ENCODE data around the gene ZNF516. TPM values are rescaled to one million over a fixed set of nuclear protein-coding genes. Genes with fewer than 3 reads are reported as not detected.

The ZNF516 gene
- total RNA-seq, 1 experiment from 2014 or later: 41.8 TPM

- Histone ChIP-seq H3K36me3 (replicated peaks; ENCODE audit: control insufficient read depth, insufficient read depth, low read length) (no peaks in the 10 kb centered on the region), H3K27me3 (ENCODE audit: control insufficient read depth, insufficient read depth, low read length) (no peaks in the 10 kb centered on the region), H3K4me3 (ENCODE audit: insufficient read depth, low read depth, low read length) (no peak overlapping the region)
- no peak for DNase-seq
Measured at GRCh38 chr18:76429262-76430126, 65.5 kb downstream of the ZNF516 start.

DNA sequence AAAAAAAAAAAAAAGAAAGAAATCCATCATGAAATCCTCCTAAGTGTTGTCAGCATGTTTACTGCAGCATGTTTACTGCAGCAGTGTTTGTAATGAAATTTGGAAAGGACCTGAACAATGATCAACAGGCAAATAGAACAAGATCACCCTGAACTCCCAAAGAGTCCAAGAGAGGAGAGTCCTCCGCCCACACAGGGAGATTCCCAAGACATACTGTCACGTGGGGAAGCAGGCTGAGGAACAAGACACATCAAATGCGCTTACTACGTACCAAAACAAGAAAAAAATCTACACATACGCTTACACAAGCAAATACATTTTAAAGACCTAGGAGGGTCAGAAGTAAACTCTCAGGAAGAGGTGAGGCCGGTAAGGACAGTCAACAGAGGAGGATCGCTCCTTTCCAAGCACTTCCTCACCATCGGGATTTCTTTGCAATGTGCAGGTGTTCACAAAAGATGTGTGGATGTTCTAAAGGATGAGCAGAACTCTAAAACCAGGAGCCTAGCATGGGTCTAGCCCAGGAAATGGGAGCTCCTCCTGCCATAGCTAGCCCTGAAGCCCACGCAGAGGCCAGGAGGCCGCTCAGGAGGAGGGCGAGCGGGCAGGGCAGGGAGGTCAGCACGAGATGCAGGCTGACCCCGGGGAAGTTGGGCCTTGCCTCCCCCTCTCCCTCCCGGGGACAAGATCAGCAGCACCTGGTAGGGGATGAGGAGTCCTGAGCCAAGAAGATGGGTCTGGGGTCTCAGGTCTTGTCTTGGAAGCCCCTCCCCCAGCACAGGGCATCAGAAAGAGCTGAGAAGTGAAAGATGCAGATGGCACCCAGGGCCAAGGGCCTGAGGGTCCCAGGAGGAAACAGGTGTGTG is 66.4 kb downstream of the ZNF516 start:
- Histone ChIP-seq H3K27me3 (ENCODE audit: control insufficient read depth, insufficient read depth, low read length) (no peaks in the 10 kb centered on the region), H3K36me3 (replicated peaks; ENCODE audit: control insufficient read depth, insufficient read depth, low read length) (no peaks in the 10 kb centered on the region), H3K4me3 (ENCODE audit: insufficient read depth, low read depth, low read length) (no peak overlapping the region)
- no peak for DNase-seq

DNA sequence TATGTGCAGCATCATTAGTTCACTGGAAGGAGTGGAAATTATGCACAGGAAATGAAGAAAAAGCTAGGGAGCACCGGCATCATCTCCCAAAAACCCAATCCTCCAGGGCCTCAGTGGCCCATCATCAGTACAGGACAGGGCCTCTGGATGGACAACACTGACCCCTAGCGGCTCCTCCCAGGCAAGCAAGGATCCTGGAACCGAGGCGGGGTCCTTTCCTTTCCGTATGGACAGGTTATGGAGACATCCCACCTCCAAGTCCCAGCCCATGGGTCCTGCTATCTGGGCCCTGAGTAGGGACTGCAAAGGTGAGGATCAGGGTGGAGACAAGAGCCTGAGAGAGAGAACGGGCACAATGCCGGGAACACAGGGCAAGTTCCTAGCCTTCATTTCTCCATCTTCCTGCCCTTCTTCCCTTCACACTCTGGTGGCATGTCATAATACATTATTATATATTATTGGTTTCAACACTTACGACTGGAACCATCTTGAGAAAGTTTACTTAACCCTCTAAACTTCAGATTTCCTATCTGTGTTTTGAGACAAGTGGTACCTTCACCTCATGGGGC is 68.2 kb downstream of the ZNF516 start:
- peak; percentile 91 for DNase-seq
- Histone ChIP-seq H3K4me3 (ENCODE audit: insufficient read depth, low read depth, low read length) (no peak overlapping the region), H3K27me3 (ENCODE audit: control insufficient read depth, insufficient read depth, low read length) (no peaks in the 10 kb centered on the region), H3K36me3 (replicated peaks; ENCODE audit: control insufficient read depth, insufficient read depth, low read length) (no peaks in the 10 kb centered on the region)

DNA sequence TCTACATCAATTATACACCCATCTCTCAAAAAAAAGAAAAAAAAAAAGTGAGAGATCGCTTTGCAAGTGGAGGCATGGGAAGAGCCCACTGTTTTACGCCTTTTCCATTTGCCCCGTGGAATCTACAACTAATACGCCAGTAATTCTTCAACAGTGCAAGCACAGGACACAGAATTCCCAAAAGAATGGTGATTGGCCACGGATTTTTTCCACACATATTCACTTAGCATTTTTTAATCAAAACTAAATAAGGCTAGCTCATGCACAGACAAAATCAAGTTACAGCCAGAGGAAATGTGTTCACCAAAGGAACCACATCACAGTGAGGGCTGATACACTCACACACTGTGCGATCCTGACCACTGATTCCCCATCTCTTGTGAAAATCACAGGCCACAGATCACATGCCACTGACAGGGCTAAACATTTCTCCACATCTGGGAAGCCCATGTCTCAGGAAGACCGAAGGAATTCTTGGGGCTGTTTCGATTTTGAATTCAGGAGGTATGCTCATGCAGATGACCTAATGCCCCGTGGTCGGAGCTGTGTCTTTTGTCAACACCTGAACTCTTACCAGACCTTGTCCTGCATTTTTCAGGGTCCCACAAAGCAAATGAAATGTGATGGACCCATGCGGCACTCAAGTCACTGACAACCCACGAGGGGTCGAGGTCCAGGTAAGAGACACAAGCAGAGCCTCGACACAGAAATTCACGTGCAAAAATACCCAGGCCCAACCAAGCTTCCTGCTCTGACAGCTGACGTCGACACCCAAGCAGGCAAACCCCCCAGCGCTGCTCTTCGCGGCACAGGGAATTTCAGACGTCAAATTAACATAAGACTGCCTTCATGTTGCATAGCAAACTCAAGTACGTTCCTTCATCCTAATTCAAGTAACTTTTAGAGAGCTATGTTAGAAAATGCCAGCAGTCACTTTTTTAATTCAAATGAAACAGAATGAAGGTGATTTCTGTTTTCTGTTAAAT is 69.6 kb downstream of the ZNF516 start:
- Histone ChIP-seq H3K36me3 (replicated peaks; ENCODE audit: control insufficient read depth, insufficient read depth, low read length) (no peaks in the 10 kb centered on the region), H3K27me3 (ENCODE audit: control insufficient read depth, insufficient read depth, low read length) (no peaks in the 10 kb centered on the region), H3K4me3 (ENCODE audit: insufficient read depth, low read depth, low read length) (no peak overlapping the region)
- DNase-seq: peak; percentile 17

DNA sequence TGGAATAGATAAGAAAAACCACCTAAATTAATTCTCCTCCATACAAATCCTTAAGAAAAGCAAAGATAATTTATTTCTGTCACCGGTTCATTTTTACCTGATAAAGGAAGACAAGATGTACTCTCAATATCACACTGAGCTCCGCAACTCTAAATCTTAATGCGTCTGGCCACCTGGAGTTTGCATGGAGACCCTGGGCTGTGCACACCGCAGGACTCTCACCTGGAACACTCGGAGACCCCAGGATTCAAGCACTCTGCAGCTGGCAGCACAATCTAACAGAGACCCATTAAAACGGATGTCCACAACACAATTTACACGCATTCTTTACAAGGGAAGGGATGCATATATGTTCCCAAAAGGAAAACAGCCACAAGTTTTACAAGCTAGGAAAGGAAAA is 72.2 kb downstream of the ZNF516 start:
- H3K36me3 ChIP-seq (replicated peaks; ENCODE audit: control insufficient read depth, insufficient read depth, low read length): no peaks in the 10 kb centered on the region
- no peaks in the 10 kb centered on the region for H3K27me3 ChIP-seq (ENCODE audit: control insufficient read depth, insufficient read depth, low read length)
- DNase-seq: no peak
- no peak overlapping the region for H3K4me3 ChIP-seq (ENCODE audit: insufficient read depth, low read depth, low read length)

DNA sequence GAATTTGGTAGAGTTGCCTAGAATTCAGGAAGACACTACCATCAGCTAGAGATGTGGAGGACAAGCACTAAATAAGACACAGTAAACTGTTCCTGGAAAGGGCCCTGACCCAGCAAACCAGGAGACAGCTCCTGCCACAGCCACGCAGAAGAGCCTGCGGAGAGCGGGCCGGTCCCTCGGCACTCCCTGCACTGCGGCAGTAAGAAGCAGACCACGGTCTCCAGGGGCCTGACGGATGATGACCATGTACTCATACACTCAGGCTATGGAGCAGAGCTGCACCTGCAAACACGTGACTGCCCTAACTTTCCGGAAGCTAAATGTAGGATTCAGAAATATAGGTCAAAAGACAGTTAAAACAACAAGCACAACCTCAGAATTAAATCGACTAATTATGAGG is 72.9 kb downstream of the ZNF516 start:
- Histone ChIP-seq H3K4me3 (ENCODE audit: insufficient read depth, low read depth, low read length) (no peak overlapping the region), H3K36me3 (replicated peaks; ENCODE audit: control insufficient read depth, insufficient read depth, low read length) (no peaks in the 10 kb centered on the region), H3K27me3 (ENCODE audit: control insufficient read depth, insufficient read depth, low read length) (no peaks in the 10 kb centered on the region)
- DNase-seq: no peak

DNA sequence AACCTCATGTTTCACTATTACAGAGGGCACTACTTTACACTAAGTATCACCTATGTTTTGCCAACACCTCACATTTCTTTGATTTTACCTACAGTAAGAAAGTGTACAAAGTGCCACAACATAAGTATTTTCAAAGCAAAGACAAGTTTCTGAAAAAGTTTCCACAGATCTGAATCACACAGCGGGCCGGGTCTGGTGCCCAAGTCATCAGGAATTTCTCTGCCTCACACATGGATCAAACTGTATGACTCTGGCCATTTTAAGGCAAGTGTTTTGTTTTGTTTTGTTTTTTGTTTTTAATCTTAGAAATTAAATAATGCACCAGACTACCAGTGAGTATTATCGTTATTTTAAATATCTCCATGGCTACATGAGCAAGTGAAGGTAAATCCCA is 73.4 kb downstream of the ZNF516 start:
- DNase-seq: no peak
- Histone ChIP-seq H3K27me3 (ENCODE audit: control insufficient read depth, insufficient read depth, low read length) (no peaks in the 10 kb centered on the region), H3K4me3 (ENCODE audit: insufficient read depth, low read depth, low read length) (no peak overlapping the region), H3K36me3 (replicated peaks; ENCODE audit: control insufficient read depth, insufficient read depth, low read length) (no peaks in the 10 kb centered on the region)

DNA sequence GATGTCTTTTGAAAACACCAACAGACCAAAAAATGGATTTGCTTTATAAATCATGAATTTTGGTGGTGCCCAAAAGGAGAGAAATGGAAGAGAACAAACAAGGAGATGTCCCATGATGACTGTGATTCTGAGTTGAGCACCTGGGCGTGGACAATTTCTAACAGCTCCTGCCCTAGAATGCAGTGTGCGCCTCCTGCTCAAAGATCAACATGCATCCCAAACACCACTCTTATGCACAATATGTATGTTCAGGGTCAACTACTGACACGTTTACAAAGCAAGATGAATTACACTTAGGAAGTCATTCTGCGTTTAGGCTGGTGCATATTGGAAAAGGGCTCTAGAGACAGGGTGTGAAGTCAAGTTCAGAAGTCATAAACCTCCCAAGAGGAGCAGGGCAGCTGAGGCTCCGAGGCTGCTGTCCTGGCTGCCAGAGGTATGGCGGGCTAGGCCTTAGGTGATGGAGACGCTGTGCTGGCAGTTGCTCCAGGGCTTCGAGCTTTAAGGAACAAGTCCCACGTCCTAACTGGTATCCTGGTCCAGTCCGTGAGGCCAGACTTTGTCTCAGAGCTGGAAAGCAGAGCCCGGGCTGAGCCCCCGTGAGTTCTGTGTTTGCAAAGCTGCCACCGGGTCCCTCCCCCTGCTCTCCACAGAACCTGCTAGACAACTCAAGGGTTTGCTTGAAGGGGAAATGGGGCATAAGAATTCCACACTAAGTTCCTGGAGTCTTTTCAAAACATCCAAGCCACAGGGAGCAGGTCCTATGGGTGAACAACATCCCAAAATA is 74.0 kb downstream of the ZNF516 start:
- no peaks in the 10 kb centered on the region for H3K36me3 ChIP-seq (replicated peaks; ENCODE audit: control insufficient read depth, insufficient read depth, low read length)
- no peak for DNase-seq
- H3K27me3 ChIP-seq (ENCODE audit: control insufficient read depth, insufficient read depth, low read length): no peaks in the 10 kb centered on the region

DNA sequence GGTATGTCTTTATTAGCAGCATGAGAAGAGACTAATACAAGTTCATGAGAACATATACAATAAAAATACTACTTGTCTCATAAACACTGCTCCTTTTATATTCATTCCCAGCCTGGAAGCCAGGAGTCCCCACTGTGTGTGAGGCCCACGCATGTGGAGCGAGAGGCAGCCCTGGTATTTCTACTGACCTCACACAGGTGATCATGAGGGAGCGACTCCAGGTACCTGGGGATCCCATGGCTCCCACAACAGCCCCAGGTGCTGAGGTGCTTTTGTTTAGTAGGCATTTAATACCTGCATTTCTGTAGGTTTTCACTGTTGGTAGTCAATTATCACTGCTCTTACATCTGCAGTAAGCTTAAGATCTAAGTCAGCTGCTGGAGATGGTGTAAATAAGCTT is 75.2 kb downstream of the ZNF516 start:
- no peak for DNase-seq
- no peaks in the 10 kb centered on the region for H3K27me3 ChIP-seq (ENCODE audit: control insufficient read depth, insufficient read depth, low read length)
- H3K36me3 ChIP-seq (replicated peaks; ENCODE audit: control insufficient read depth, insufficient read depth, low read length): no peaks in the 10 kb centered on the region
- H3K4me3 ChIP-seq (ENCODE audit: insufficient read depth, low read depth, low read length): no peak overlapping the region

More for the DNA sequence above, 74.0 kb downstream of the ZNF516 start:
- no peak overlapping the region for H3K4me3 ChIP-seq (ENCODE audit: insufficient read depth, low read depth, low read length)

DNA sequence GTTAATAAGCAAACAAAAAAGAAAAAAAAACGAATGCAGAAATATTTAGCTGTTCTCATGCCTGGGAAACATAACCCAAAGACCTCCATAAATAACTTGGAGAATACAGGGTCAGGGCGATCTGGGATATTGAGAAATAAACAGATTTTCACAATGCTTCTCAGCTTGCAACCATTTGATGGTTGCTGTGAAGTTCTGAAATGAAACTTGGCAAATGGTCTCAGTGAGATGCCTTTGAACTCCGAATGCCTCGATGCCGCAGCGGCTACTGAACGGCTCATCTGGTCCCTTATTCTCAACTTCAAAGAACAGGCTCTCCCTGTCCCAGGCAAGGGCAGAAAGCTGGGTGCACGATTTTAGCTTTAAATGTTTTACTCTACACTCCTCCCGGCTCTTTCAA is 78.1 kb downstream of the ZNF516 start:
- no peaks in the 10 kb centered on the region for H3K36me3 ChIP-seq (replicated peaks; ENCODE audit: control insufficient read depth, insufficient read depth, low read length)
- DNase-seq: no peak
- H3K4me3 ChIP-seq (ENCODE audit: insufficient read depth, low read depth, low read length): no peak overlapping the region
- no peaks in the 10 kb centered on the region for H3K27me3 ChIP-seq (ENCODE audit: control insufficient read depth, insufficient read depth, low read length)

DNA sequence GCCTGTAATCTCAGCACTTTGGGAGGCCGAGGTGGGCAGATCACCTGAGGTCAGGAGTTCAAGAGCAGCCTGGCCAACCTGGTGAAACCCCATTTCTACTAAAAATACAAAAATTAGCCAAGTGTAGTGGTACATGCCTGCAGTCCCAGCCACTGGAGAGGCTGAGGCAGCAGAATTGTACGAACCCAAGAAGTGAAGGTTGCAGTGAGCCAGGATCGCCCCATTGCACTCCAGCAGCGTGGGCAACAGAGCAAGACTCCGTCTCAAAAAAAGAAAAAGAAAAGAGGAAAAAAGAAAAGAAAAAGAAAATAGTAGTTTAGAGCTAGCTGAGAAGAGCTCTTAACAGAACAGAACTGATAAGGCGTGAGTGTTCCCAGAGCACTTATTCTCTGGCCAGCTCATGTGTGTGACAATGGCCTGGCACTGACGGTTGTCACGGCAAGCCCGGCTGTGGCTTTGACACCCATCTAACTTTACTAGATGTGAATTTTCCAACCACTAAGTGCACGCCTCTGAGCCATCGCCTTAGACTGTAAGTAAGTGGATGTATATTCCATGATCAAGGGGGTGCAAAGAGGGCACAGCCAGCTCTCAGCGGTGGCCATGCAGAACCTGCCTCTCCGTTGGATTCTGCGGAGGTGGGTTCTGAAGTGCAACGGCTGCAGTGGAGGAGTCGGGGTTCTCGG is 80.0 kb downstream of the ZNF516 start:
- DNase-seq: no peak
- Histone ChIP-seq H3K4me3 (ENCODE audit: insufficient read depth, low read depth, low read length) (no peak overlapping the region), H3K27me3 (ENCODE audit: control insufficient read depth, insufficient read depth, low read length) (no peaks in the 10 kb centered on the region), H3K36me3 (replicated peaks; ENCODE audit: control insufficient read depth, insufficient read depth, low read length) (no peaks in the 10 kb centered on the region)

GRCh38 chr18:76412818-76413565 is 82.0 kb downstream of the ZNF516 start:
- no peaks in the 10 kb centered on the region for H3K27me3 ChIP-seq (ENCODE audit: control insufficient read depth, insufficient read depth, low read length)
- H3K36me3 ChIP-seq (replicated peaks; ENCODE audit: control insufficient read depth, insufficient read depth, low read length): no peaks in the 10 kb centered on the region
- no peak overlapping the region for H3K4me3 ChIP-seq (ENCODE audit: insufficient read depth, low read depth, low read length)
- DNase-seq: no peak

All from H7 (cell line).